KMS-11 (cell line): ENCODE data around the gene SIL1.

Source experiments
- H2AFZ ChIP-seq: fragments of 200-600 bp; sonication (generic); 2 replicates; pipeline ENCODE4 v1.6.1; 2016; ENCODE audit warnings: antibody characterized with exemption, mixed run types, low read depth
- H3K27ac ChIP-seq: fragments of 200-600 bp; sonication (generic); 2 replicates; pipeline ENCODE4 v1.6.1; 2016; ENCODE audit warnings: mild to moderate bottlenecking, mixed run types
- H3K27me3 ChIP-seq: fragments of 200-600 bp; sonication (generic); 2 replicates; pipeline ENCODE4 v1.6.1; 2017; ENCODE audit warnings: mild to moderate bottlenecking, low read depth, mixed run types, moderate library complexity; ENCODE audit not compliant: insufficient read depth
- H3K36me3 ChIP-seq: fragments of 200-600 bp; sonication (generic); 2 replicates; pipeline ENCODE4 v1.6.1; 2017; ENCODE audit warnings: mild to moderate bottlenecking, mixed run types; ENCODE audit not compliant: insufficient read depth
- H3K4me1 ChIP-seq: fragments of 200-600 bp; sonication (generic); 2 replicates; pipeline ENCODE4 v1.6.1; 2016; ENCODE audit warnings: mild to moderate bottlenecking, low read depth, mixed run types; ENCODE audit not compliant: poor library complexity, severe bottlenecking
- H3K4me2 ChIP-seq: fragments of 200-600 bp; sonication (generic); 2 replicates; pipeline ENCODE4 v1.7.0; 2016; ENCODE audit warnings: mild to moderate bottlenecking, mixed run types
- H3K4me3 ChIP-seq: fragments of 200-600 bp; sonication (generic); IDR thresholded peaks from 2 replicates; pipeline ENCODE4 v1.6.1; 2017; ENCODE audit warnings: low read depth, low read length, mixed read lengths; ENCODE audit not compliant: insufficient read depth
- H3K79me2 ChIP-seq: fragments of 200-600 bp; sonication (generic); 2 replicates; pipeline ENCODE4 v1.6.1; 2016; ENCODE audit warnings: low read depth, mixed run types; ENCODE audit not compliant: insufficient read depth
- H3K9ac ChIP-seq: fragments of 200-600 bp; sonication (generic); 2 replicates; pipeline ENCODE4 v1.6.1; 2016; ENCODE audit warnings: mild to moderate bottlenecking, mixed run types
- H4K20me1 ChIP-seq: fragments of 200-600 bp; sonication (generic); 2 replicates; pipeline ENCODE4 v1.6.1; 2016; ENCODE audit warnings: mild to moderate bottlenecking, mixed run types; ENCODE audit not compliant: insufficient read depth
- CTCF ChIP-seq: fragments of 200-600 bp; sonication (generic); conservative IDR thresholded peaks from 2 replicates; pipeline ENCODE4 v1.6.1; 2017; ENCODE audit warnings: low read depth, mild to moderate bottlenecking, antibody characterized with exemption, low read length, moderate library complexity, mixed read lengths

SIL1 gene

GRCh38 chr5:139185589-139185988 is 12.6 kb downstream of the SIL1 start:
- Histone ChIP-seq H3K27me3 (no peaks in the 10 kb centered on the region), H3K4me2 (peak overlapping the region; percentile 88), H3K4me1 (peaks cover 80% of the 10 kb centered on the region), H3K4me3 (no peak overlapping the region), H2AFZ (peak overlapping the region; percentile 21; the same call in 1 of the 2 replicates), H3K9ac (no peak overlapping the region; the same call in 1 of the 2 replicates), H4K20me1 (no peaks in the 10 kb centered on the region), H3K27ac (peak overlapping the region; percentile 34), H3K36me3 (no peaks in the 10 kb centered on the region), H3K79me2 (peaks cover 11% of the 10 kb centered on the region; the same call in 1 of the 2 replicates)
- TF ChIP-seq CTCF = no peak

- no peak overlapping the region for H2AFZ ChIP-seq
- H3K4me1 ChIP-seq = peaks cover 84% of the 10 kb centered on the region
- no peaks in the 10 kb centered on the region for H3K27me3 ChIP-seq
- H3K4me2 ChIP-seq = peak overlapping the region; percentile 72
- H3K27ac ChIP-seq = peak overlapping the region; percentile 42; the same call in 1 of the 2 replicates
- H4K20me1 ChIP-seq = no peaks in the 10 kb centered on the region
- peaks cover 11% of the 10 kb centered on the region; the same call in 1 of the 2 replicates for H3K79me2 ChIP-seq
- no peak overlapping the region for H3K9ac ChIP-seq
- H3K36me3 ChIP-seq = no peaks in the 10 kb centered on the region
- no peak for TF ChIP-seq CTCF
- no peak overlapping the region for H3K4me3 ChIP-seq
These were observed 14.7 kb downstream of the SIL1 start for GRCh38 chr5:139183502-139183901.

- no peak overlapping the region for H2AFZ ChIP-seq
- no peaks in the 10 kb centered on the region for H3K27me3 ChIP-seq
- H3K27ac ChIP-seq = peak overlapping the region; percentile 42; the same call in 1 of the 2 replicates
- H3K36me3 ChIP-seq = no peaks in the 10 kb centered on the region
- peaks cover 91% of the 10 kb centered on the region for H3K4me1 ChIP-seq
- peak overlapping the region; percentile 72 for H3K4me2 ChIP-seq
- no peaks in the 10 kb centered on the region for H4K20me1 ChIP-seq
- H3K9ac ChIP-seq = no peak overlapping the region
- no peak for TF ChIP-seq CTCF
- peaks cover 11% of the 10 kb centered on the region; the same call in 1 of the 2 replicates for H3K79me2 ChIP-seq
- no peak overlapping the region for H3K4me3 ChIP-seq
These were observed 15.5 kb downstream of the SIL1 start for GRCh38 chr5:139182528-139183296.

GRCh38 chr5:139181835-139182452 is 16.2 kb downstream of the SIL1 start:
- Histone ChIP-seq H4K20me1 (no peaks in the 10 kb centered on the region), H3K36me3 (no peaks in the 10 kb centered on the region), H3K9ac (no peak overlapping the region), H3K4me1 (peaks cover 99% of the 10 kb centered on the region), H3K79me2 (peaks cover 11% of the 10 kb centered on the region; the same call in 1 of the 2 replicates), H2AFZ (no peak overlapping the region), H3K27ac (no peak overlapping the region), H3K27me3 (no peaks in the 10 kb centered on the region), H3K4me3 (no peak overlapping the region), H3K4me2 (no peak overlapping the region)
- no peak for TF ChIP-seq CTCF
